H1 (cell line): ENCODE data around the gene GOLGA3. TPM values are rescaled to one million over a fixed set of nuclear protein-coding genes. Genes with fewer than 3 reads are reported as not detected.

ENCODE experiments used
- CTCF ChIA-PET: fragments of 300-600 bp; sonication (Branson Sonifier 250); formaldehyde crosslinking; loops from one replicate; lab custom pipeline; 2021; ENCODE audit not compliant: partially characterized antibody; lab: Charles Lee
- POLR2A ChIA-PET: fragments of 300-600 bp; sonication (Branson Sonifier 250); formaldehyde crosslinking; loops from one replicate; lab custom pipeline; 2021; ENCODE audit warnings: inconsistent platforms; ENCODE audit not compliant: partially characterized antibody; lab: Charles Lee
- DNase-seq, 2 experiments: peaks; one replicate each; pipeline versions ENCODE4 v3.0.0 to v3.0.0-alpha.2; 2010 to 2022; ENCODE audit warnings: low spot score in 2 of 2, low read depth in 1 of 2, mixed read lengths in 1 of 2
- FAIRE-seq: peaks from 2 replicates; lab custom pipeline; 2011; peaks lifted over from hg19 to GRCh38; lab: Jason Lieb, UNC
- H2AFZ ChIP-seq: 2 replicates; pipeline ENCODE4 v1.8.1; 2012; ENCODE audit warnings: low read length, inconsistent platforms
- H2AK5ac ChIP-seq: 2 replicates; pipeline ENCODE4 v1.6.1; 2013; ENCODE audit warnings: low read depth, low read length
- H2BK120ac ChIP-seq: replicated peaks from 2 replicates; pipeline ENCODE3; 2013; ENCODE audit warnings: low read depth, low read length, inconsistent platforms
- H2BK12ac ChIP-seq: 2 replicates; pipeline ENCODE4 v1.6.1; 2013; ENCODE audit warnings: low read depth, low read length
- H2BK15ac ChIP-seq: 2 replicates; pipeline ENCODE4 v1.6.1; 2013; ENCODE audit warnings: low read length
- H2BK20ac ChIP-seq: 2 replicates; pipeline ENCODE4 v1.6.1; 2013; ENCODE audit warnings: low read length
- H2BK5ac ChIP-seq: 2 replicates; pipeline ENCODE4 v1.6.1; 2013; ENCODE audit warnings: low read depth, low read length
- H3K14ac ChIP-seq: 2 replicates; pipeline ENCODE4 v1.6.1; 2013; ENCODE audit warnings: inconsistent platforms; ENCODE audit not compliant: insufficient read length
- H3K18ac ChIP-seq: 2 replicates; pipeline ENCODE4 v1.6.1; 2013; ENCODE audit warnings: low read length; ENCODE audit errors: extremely low read depth
- H3K23ac ChIP-seq: 2 replicates; pipeline ENCODE4 v1.6.1; 2013; ENCODE audit warnings: inconsistent platforms; ENCODE audit not compliant: insufficient read length
- H3K23me2 ChIP-seq: 2 replicates; pipeline ENCODE4 v1.6.1; 2013; ENCODE audit warnings: low read depth, low read length
- H3K27ac ChIP-seq: 2 replicates; pipeline ENCODE4 v1.6.1; 2011; ENCODE audit warnings: low read depth, low read length, inconsistent platforms
- H3K27me3 ChIP-seq, 4 experiments: replicated peaks in 1 of 4; 1 replicate in 1 of 4; 2 replicates in 3 of 4; pipeline versions ENCODE4 v1.6.1 to v1.8.1; 2011 to 2013; ENCODE audit warnings: low read length in 3 of 4, mild to moderate bottlenecking in 3 of 4, inconsistent platforms in 2 of 4, mixed read lengths in 2 of 4, moderate library complexity in 1 of 4; ENCODE audit not compliant: control insufficient read depth in 3 of 4, insufficient read depth in 3 of 4; ENCODE audit errors: extremely low read depth in 1 of 4
- H3K36me3 ChIP-seq, 4 experiments: 2 replicates each; pipeline versions ENCODE4 v1.6.1 to v1.8.1; 2011 to 2013; ENCODE audit warnings: mild to moderate bottlenecking in 4 of 4, low read length in 3 of 4, moderate library complexity in 2 of 4, control low read depth in 1 of 4, inconsistent platforms in 1 of 4; ENCODE audit not compliant: insufficient read depth in 4 of 4, control insufficient read depth in 2 of 4
- H3K4ac ChIP-seq: replicated peaks from 2 replicates; pipeline ENCODE3; 2013; ENCODE audit warnings: low read length, low read depth, mixed read lengths, inconsistent platforms; ENCODE audit not compliant: insufficient read length
- H3K4me1 ChIP-seq, 4 experiments: replicated peaks in 1 of 4; 1 replicate in 1 of 4; 2 replicates in 3 of 4; pipeline versions ENCODE4 v1.6.1 to v1.8.1; 2011 to 2013; ENCODE audit warnings: low read length in 3 of 4, inconsistent platforms in 2 of 4, mixed read lengths in 1 of 4; ENCODE audit not compliant: insufficient read depth in 4 of 4, control insufficient read depth in 3 of 4
- H3K4me2 ChIP-seq, 2 experiments: 2 replicates each; pipeline versions ENCODE4 v1.6.1 to v1.8.1; 2011 to 2013; ENCODE audit warnings: low read depth in 2 of 2, low read length in 2 of 2, control low read depth in 1 of 2, inconsistent platforms in 1 of 2, mild to moderate bottlenecking in 1 of 2; ENCODE audit not compliant: insufficient read depth in 1 of 2
- H3K4me3 ChIP-seq, 4 experiments: fragments of 200-600, 300-600 bp in 1 of 4; sonication (generic), shearing (Covaris generic), sonication (Bioruptor Twin) in 1 of 4; 2 replicates each; pipeline versions ENCODE4 v1.5.1 to v1.8.1; 2011 to 2016; ENCODE audit warnings: low read length in 4 of 4, low read depth in 3 of 4, control low read depth in 2 of 4, inconsistent platforms in 2 of 4, mild to moderate bottlenecking in 2 of 4, mixed read lengths in 1 of 4, moderate library complexity in 1 of 4; ENCODE audit not compliant: insufficient read depth in 2 of 4; ENCODE audit errors: extremely low read depth in 1 of 4
- H3K56ac ChIP-seq: replicated peaks from 2 replicates; pipeline ENCODE3; 2013; ENCODE audit warnings: low read depth, mild to moderate bottlenecking, mixed read lengths, low read length, inconsistent platforms; ENCODE audit not compliant: insufficient read length
- H3K79me1 ChIP-seq: 2 replicates; pipeline ENCODE4 v1.6.1; 2013; ENCODE audit warnings: low read depth, low read length, control low read depth
- H3K79me2 ChIP-seq, 2 experiments: 2 replicates each; pipeline versions ENCODE4 v1.6.1 to v1.8.1; 2012 to 2013; ENCODE audit warnings: low read length in 2 of 2, mild to moderate bottlenecking in 2 of 2, inconsistent platforms in 1 of 2; ENCODE audit not compliant: insufficient read depth in 2 of 2, control insufficient read depth in 1 of 2
- H3K9ac ChIP-seq, 4 experiments: replicated peaks in 1 of 4; 1 replicate in 1 of 4; 2 replicates in 3 of 4; pipeline versions ENCODE4 v1.6.1 to v1.8.1; 2011 to 2013; ENCODE audit warnings: low read depth in 3 of 4, low read length in 3 of 4, control low read depth in 2 of 4, mild to moderate bottlenecking in 2 of 4, moderate library complexity in 2 of 4, inconsistent platforms in 1 of 4; ENCODE audit errors: extremely low read depth in 1 of 4
- H3K9me3 ChIP-seq, 2 experiments: 2 replicates each; pipeline versions ENCODE4 v1.6.1 to v1.8.1; 2012 to 2013; ENCODE audit warnings: mild to moderate bottlenecking in 2 of 2, moderate library complexity in 2 of 2, control low read depth in 1 of 2, inconsistent platforms in 1 of 2, low read depth in 1 of 2, low read length in 1 of 2, mixed read lengths in 1 of 2; ENCODE audit not compliant: insufficient read depth in 2 of 2
- H4K20me1 ChIP-seq, 2 experiments: replicated peaks in 1 of 2; 2 replicates each; pipeline versions ENCODE3 to v1.8.1; 2011 to 2013; ENCODE audit warnings: inconsistent platforms in 2 of 2, low read length in 2 of 2, mild to moderate bottlenecking in 1 of 2; ENCODE audit not compliant: insufficient read depth in 2 of 2, control insufficient read depth in 1 of 2
- H4K5ac ChIP-seq: 2 replicates; pipeline ENCODE4 v1.6.1; 2013; ENCODE audit warnings: low read length, low read depth, mixed read lengths, inconsistent platforms; ENCODE audit not compliant: insufficient read length
- H4K8ac ChIP-seq: 2 replicates; pipeline ENCODE4 v1.8.0; 2013; ENCODE audit warnings: mild to moderate bottlenecking, moderate library complexity, low read length, inconsistent platforms; ENCODE audit not compliant: insufficient read depth; ENCODE audit errors: extremely low read depth
- H4K91ac ChIP-seq: replicated peaks from 2 replicates; pipeline ENCODE3; 2013; ENCODE audit warnings: low read length, mixed read lengths, inconsistent platforms; ENCODE audit not compliant: insufficient read length
- ATF2 ChIP-seq: IDR thresholded peaks from 2 replicates; pipeline ENCODE4 v1.6.1; 2012; ENCODE audit warnings: low read length, inconsistent platforms
- CEBPB ChIP-seq: IDR thresholded peaks from 2 replicates; pipeline ENCODE4 v1.6.1; 2012; ENCODE audit warnings: low read depth, low read length
- CREB1 ChIP-seq: IDR thresholded peaks from 2 replicates; pipeline ENCODE4 v1.6.1; 2012; ENCODE audit warnings: inconsistent platforms
- EGR1 ChIP-seq: IDR thresholded peaks from 2 replicates; pipeline ENCODE4 v1.6.1; 2011; ENCODE audit warnings: low read depth, low read length, borderline replicate concordance
- MAFK ChIP-seq: IDR thresholded peaks from 2 replicates; pipeline ENCODE4 v1.6.1; 2012; ENCODE audit warnings: low read depth, mild to moderate bottlenecking, improper control_type of control experiment, low read length
- SUZ12 ChIP-seq: fragments of 200-600 bp; sonication (generic); IDR thresholded peaks from 2 replicates; pipeline ENCODE4 v1.6.1; 2012; ENCODE audit warnings: mild to moderate bottlenecking, inconsistent platforms, low read length, moderate library complexity, mixed read lengths
- WGBS, 2 experiments: shearing (Covaris generic) in 1 of 2; methylation state at CpG; one replicate each; pipeline versions ENCODE4 v1.1.6 to v1.1.7; 2013 to 2015; ENCODE audit warnings: low lambda C conversion rate in 2 of 2, mixed read lengths in 2 of 2, inconsistent platforms in 1 of 2, low coverage in 1 of 2, missing lambda C conversion rate in 1 of 2; ENCODE audit not compliant: insufficient replicate concordance in 2 of 2, insufficient coverage in 1 of 2, insufficient read length in 1 of 2; ENCODE audit errors: extremely low coverage in 1 of 2, missing lambda C conversion rate in 1 of 2; 5-methylcytosine and 5-hydroxymethylcytosine counted together
- polyA plus RNA-seq, 7 experiments: library from polyadenylated mRNA; depleted of rRNA in 3 of 7; stranded (reverse) in 5 of 7; unstranded in 2 of 7; fragments of >200 nt in 5 of 7; fragments of 200-250 nt in 2 of 7; gene quantifications; 1 replicate in 5 of 7; 2 replicates in 1 of 7; 4 replicates in 1 of 7; pipeline versions ENCODE4 v1.2.1 to v1.2.3, GENCODE V29; 2011 to 2013; ENCODE audit warnings: missing spikeins in 2 of 7, mixed read lengths in 2 of 7
- total RNA-seq: library from RNA; stranded (reverse); fragmentation: NEBNext Ultra II Directional; extraction: Animal tissue kit (Norgen Biotek cat#: 25700); gene quantifications from 2 replicates; pipeline ENCODE4 v1.2.1, GENCODE V29; 2021

The GOLGA3 gene
- total and polyA plus RNA-seq, 2 of the 8 experiments (the other 6 are each of a cell fraction or from before 2014, with no cell fraction given), result 6.4 to 33.1 TPM

GRCh38 chr12:132853285-132854092 is 24.8 kb upstream of the GOLGA3 start:
- Histone ChIP-seq H3K4ac (no peak overlapping the region), H2BK15ac (no peak overlapping the region), H4K8ac (no peak overlapping the region; the same call in 1 of the 2 replicates), H3K9ac (no peak overlapping the region), H3K79me1 (no peaks in the 10 kb centered on the region), H3K27ac (no peak overlapping the region), H3K4me1 (peaks cover 0 to 1% (median 0%) of the 10 kb centered on the region in 4 experiments; a peak in 1 of 7 replicates), H2AFZ (no peak overlapping the region), H3K14ac (no peak overlapping the region), H2BK20ac (no peak overlapping the region), H3K18ac (no peak overlapping the region), H3K23ac (no peak overlapping the region), H3K4me2 (no peak overlapping the region), H3K9me3 (no peaks in the 10 kb centered on the region), H3K23me2 (no peaks in the 10 kb centered on the region), H3K56ac (no peak overlapping the region), H2BK12ac (no peak overlapping the region), H4K91ac (no peak overlapping the region), H3K4me3 (no peak overlapping the region), H2BK5ac (peak overlapping the region; percentile 66; the same call in 1 of the 2 replicates), H3K27me3 (no peaks in the 10 kb centered on the region), H3K36me3 (peaks cover 5 to 49% (median 32%) of the 10 kb centered on the region in 4 experiments; a peak in 7 of 8 replicates), H2BK120ac (no peak overlapping the region), H2AK5ac (no peak overlapping the region), H3K79me2 (no peaks in the 10 kb centered on the region), H4K20me1 (peaks cover 0 to 8% of the 10 kb centered on the region in 2 experiments), H4K5ac (no peak overlapping the region)
- DNase-seq (no peak), FAIRE-seq (no peak)
- POLR2A ChIA-PET, result interaction anchor here (1.1 to 1.8 kb wide), 3 partner anchors 10 to 25 kb away, joined by 3 to 5 read pairs (median 3); partner anchors contain the start of gene GOLGA3
- WGBS, 2 experiments, result 94% methylated on average over 37 of the region's 51 CpGs; no CpG with 5 or more reads in 1 of the 2 experiments
- no peak for TF ChIP-seq ATF2
- no peak for TF ChIP-seq CEBPB
- no peak for TF ChIP-seq CREB1
- no peak for TF ChIP-seq SUZ12
- no peak for TF ChIP-seq MAFK
- TF ChIP-seq EGR1, result no peak
- CTCF ChIA-PET, result interaction anchor here (0.7 to 1.4 kb wide), 2 partner anchors 22 to 31 kb away, joined by 3 read pairs; no protein-coding TSS in a partner anchor
